Posterior cingulate gyrus (tissue), 11 donors: ENCODE data around the gene ANO1.
A peak's percentile ranks its signal among the peaks of the same experiment; 100 is the strongest.

Source experiments
- DNase-seq, 10 donors: peaks; one replicate each; pipeline versions ENCODE4 v3.0.0 to v3.0.0-alpha.2; 2020 to 2021; ENCODE audit warnings: mixed read lengths in 3 of 10
- intact Hi-C: fragments of 100-400 bp; cut with DNase I; formaldehyde crosslinking; loops from one replicate; pipeline ENCODE4 v1.15.1; 2023

Gene ANO1

GRCh38 chr11:70049045-70049444 is 29.1 kb upstream of the ANO1 start:
- intact Hi-C loops = no loop called here
- DNase-seq = peak in 1 of 10 donors; percentile 34

DNA sequence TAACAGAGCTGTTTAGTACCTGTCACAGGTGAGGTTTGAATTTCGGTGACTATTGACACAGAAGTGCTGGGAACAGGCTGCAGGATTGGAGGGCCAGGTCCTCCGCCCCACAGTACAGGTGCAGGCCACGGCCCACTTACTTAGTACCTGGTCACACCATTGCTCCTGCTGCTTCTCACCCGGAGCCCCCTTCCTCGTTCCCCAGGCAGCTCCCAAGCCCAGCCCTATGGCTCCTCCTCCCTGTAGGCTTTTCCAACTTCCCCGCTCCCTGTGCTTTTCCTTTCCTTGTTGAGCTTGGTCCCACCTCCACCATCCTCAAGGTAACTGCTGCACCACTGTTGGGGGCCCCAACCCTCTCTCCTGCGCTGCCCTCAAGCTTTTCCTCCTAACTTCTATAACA is 27.9 kb upstream of the ANO1 start:
- intact Hi-C loops = no loop called here
- DNase-seq = peak in 1 of 10 donors; percentile 30

DNA sequence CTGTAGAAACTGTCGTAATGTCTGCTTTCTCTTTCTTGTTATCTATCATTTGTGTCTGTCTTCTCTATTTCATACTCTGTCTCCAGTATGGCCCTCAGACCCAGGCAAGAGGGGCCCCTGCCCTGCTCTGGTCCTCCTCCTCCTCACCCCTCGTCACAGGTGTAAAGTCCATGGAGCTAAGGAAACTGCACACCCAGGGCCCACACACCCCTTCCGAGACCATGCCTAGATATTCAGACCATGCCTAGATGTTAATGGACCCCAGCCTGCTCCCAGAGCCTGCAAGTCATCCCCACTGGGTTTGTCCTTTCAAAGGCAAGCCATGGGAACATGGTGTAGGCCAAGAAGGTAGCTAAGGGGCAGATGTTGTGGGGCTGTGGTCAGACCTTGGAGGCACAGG is 24.1 kb upstream of the ANO1 start:
- peak in 1 of 10 donors; percentile 37 for DNase-seq
- intact Hi-C loops = no loop called here

- intact Hi-C loops = no loop called here
- no peak for DNase-seq
Measured at GRCh38 chr11:70055444-70055843, 22.7 kb upstream of the ANO1 start.

GRCh38 chr11:70057080-70057479 is 21.0 kb upstream of the ANO1 start:
- intact Hi-C loops = no loop called here
- no peak for DNase-seq

DNA sequence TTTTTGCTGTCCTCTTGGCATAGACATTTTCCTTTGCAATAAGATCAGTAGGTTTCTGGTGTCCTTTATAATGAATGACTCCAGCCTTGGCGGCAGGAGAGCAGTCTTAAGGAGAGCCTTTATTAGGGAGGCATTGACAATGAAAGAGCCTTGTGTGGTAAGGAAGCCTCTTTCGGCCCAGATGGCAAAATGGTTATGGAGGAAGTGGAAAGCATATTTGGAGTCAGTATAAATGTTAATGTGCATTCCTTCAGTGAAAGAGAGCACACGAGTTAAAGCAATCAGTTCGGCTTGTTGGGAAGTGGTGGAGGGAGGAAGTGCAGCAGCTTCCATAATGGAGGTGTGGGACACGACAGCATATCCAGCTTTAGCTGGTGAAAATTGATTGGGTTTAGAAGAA is 18.1 kb upstream of the ANO1 start:
- DNase-seq = no peak
- intact Hi-C loops = no loop called here

DNA sequence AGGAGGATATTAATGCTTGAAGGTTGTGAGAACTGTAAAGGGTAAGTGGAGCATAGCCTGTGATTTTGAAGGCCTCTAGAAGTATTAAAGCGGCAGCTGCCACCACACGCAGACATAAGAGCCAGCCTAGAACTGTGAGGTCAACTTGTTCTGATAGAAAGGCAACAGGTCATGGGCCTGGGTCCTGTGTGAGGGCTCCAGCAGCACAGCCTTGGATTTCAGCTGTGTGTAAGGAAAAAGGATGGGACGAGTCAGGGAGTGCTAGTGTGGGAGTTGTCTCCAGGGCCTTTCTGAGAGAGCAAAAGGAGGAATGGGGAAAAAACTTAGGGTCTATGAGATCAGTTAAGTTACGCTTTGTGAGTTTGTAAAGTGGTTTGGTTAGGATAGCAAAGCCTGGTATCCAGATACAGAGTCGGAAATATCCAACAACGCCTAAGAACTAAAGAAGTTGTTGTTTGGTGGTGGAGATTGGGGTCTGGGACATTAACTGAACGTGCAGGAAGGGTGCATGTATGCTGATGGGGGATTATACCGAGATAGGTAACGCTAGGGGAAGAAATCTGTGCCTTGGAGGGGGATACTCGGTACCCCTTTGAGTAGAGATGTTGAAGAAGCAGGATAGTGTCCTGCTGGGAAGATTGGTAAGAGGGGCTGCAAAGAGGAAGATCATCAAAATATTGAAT is 17.4 kb upstream of the ANO1 start:
- no peak for DNase-seq
- intact Hi-C loops = no loop called here

DNA sequence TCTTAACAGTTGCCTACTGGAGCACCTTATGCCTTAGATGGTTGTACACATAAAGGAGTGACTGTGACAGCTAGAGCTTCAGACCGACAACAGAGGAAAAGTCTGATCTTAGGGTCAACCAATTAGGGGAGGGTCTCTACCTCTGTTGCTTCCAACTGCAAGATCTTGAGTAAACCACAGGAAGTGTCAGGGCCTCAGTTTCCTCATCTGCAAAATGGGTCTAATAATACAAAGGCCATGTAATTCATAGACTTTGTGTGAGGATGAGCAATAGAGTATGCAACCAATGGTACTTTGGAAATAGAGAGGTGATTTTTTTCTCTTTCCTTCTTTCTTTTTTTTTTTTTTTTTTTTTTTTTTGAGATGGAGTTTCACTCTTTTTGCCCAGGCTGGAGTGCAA is 16.4 kb upstream of the ANO1 start:
- no peak for DNase-seq
- intact Hi-C loops = no loop called here

DNA sequence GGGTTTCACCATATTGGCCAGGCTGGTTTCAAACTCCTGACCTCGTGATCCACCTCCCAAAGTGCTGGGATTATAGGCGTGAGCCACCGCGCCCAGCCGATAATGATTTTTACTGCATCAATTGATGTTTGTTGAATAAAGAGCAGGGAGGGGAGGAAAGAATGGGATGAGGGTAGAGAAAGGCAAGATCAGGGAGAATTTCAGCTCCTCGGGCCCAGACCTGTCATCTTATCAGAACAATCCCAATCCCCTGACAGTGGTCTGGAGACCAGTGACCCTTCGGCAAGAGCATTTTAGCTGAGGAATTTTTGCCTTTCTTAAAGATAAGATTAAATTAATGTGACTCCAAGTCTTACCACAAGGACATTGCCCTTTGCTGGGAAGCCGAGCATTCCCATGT is 15.0 kb upstream of the ANO1 start:
- intact Hi-C loops = no loop called here
- DNase-seq = no peak

DNA sequence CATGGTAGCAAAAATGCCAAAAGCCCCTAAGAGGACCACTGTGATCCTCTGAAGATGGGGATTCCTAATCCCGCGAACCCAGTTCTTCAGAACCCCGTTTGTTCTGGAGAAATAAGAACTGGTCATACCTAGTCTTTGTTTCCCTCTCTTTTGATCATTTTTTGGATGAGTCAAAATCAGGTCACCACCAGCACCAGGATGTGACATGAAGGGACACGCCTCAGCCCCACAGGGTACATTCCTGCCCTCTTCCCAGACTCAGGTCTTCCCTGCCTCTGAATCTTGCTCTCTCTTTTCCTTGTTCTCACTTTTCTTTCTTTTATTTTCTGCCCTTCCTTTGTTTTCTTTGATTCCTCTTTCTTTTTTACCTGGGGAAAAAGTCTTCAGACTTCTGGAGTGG is 14.6 kb upstream of the ANO1 start:
- intact Hi-C loops = no loop called here
- no peak for DNase-seq

GRCh38 chr11:70064008-70064725 is 13.9 kb upstream of the ANO1 start:
- intact Hi-C loops = no loop called here
- peak in 1 of 10 donors; percentile 20 for DNase-seq

- intact Hi-C loops = no loop called here
- DNase-seq = peak in 1 of 10 donors; percentile 36
Measured at GRCh38 chr11:70064726-70065317, 13.3 kb upstream of the ANO1 start.

- DNase-seq = peak in 1 of 10 donors; percentile 79
- intact Hi-C loops = no loop called here
Measured at GRCh38 chr11:70065318-70066135, 12.6 kb upstream of the ANO1 start.

DNA sequence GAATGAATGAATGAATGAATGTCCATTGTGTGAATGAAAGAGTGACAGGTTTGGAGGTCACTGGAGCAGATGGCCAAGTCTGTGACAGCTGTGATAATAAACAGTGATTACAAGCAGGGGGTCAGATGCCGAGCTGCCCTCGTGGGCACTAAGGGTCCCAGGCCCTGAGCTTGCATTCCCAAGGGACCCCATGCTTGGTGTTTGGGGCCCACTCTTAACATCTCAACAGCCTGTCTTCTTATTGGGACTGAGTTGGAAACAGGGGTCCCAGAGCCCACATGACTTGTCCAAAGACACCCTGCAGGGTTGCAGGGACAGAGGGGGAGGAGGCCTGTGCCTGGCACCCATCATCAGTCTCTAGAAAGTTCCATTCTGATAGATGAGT is 12.0 kb upstream of the ANO1 start:
- intact Hi-C loops = no loop called here
- peak in 1 of 10 donors; percentile 17 for DNase-seq

- intact Hi-C loops = no loop called here
- DNase-seq = peak in 1 of 10 donors; percentile 59
Measured at GRCh38 chr11:70066628-70067027, 11.5 kb upstream of the ANO1 start.

DNA sequence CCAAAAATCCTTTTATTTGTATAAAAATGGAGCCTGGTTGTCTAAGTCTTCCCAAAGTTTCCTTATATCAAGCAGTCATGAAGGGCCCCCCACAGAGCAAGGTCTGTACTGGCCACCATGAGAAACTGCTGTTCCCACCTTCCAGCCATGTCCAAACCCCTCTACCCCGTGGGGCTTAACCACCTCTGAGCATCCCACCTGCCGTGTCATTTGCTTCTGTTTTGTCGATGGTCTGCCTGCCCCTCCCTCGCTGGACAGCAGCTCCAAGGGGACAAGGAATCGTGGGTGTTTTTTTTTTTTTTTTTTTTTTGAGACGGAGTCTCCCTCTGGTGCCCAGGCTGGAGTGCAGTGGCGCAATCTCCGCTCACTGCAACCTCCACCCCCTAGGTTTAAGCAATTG is 11.1 kb upstream of the ANO1 start:
- DNase-seq = peak in 1 of 10 donors; percentile 21
- intact Hi-C loops = no loop called here

GRCh38 chr11:70067591-70068341 is 10.4 kb upstream of the ANO1 start:
- DNase-seq = peak in 1 of 10 donors; percentile 48
- intact Hi-C loops = no loop called here

- no peak for DNase-seq
- intact Hi-C loops = no loop called here
Measured at GRCh38 chr11:70068345-70068744, 9.8 kb upstream of the ANO1 start.

DNA sequence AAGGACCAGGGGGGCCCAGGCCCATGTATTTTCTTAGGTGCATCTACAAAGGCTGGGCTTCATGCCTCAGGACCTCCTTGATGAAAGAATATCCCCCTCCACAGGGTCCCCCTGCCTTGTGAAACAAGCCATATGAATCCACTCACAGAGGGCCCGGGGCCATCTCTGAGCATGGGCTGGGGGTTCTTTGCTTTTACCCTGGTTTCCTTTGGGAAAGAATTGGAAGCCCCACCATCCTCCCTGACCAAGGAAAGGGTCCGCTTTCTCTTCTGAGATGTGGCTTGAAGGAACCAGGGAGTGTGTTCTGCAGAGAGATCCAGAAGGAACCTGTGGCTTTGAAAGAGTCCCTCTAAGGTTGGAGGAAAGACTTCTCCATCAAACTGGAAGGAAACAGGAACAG is 9.2 kb upstream of the ANO1 start:
- intact Hi-C loops = no loop called here

DNA sequence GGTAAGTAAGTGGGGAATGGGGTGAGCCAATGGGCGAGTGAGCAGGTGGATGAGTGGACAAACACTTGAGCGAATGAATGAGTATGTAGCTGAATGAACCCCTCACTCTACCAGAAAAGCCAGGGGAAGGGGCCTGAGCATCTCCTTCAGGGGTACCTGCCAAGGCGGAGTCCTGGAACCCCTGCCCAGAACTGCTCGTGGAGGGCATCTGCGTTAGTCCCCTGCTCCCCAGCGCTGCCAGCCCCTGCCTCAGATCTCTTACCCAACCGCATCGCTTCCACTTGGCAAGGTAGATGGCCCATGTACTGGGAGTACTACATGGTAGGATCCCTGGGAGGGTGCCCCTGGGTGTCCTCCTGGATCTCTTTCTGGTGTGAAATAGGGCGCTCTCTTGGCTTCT is 7.4 kb upstream of the ANO1 start:
- DNase-seq = peak in 2 of 10 donors; percentile 46 to 57
- intact Hi-C loops = no loop called here

More for the DNA sequence above, 9.2 kb upstream of the ANO1 start:
- DNase-seq = no peak
